GM06990 (cell line): ENCODE data around the gene PKP3.

Experiments
- DNase-seq: peaks from one replicate; pipeline ENCODE4 v3.0.0-alpha.2; 2011; ENCODE audit not compliant: insufficient read length; ENCODE audit errors: extremely low read depth
- H3K27me3 ChIP-seq: replicated peaks from 2 replicates; pipeline ENCODE4 v1.6.0; 2011; ENCODE audit warnings: low read length; ENCODE audit not compliant: control insufficient read depth, insufficient read depth
- H3K36me3 ChIP-seq: 2 replicates; pipeline ENCODE4 v1.5.1; 2011; ENCODE audit warnings: low read length; ENCODE audit not compliant: control insufficient read depth, insufficient read depth
- H3K4me3 ChIP-seq: replicated peaks from 2 replicates; pipeline ENCODE4 v1.5.1; 2011; ENCODE audit warnings: low read depth, mild to moderate bottlenecking, control low read depth, low read length
- TF ChIP-seq, protein P1 (sequence below): IDR thresholded peaks from 2 replicates; pipeline ENCODE4 v1.5.1; 2011; ENCODE audit warnings: low read length, control low read depth, mild to moderate bottlenecking, inconsistent platforms; ENCODE audit not compliant: insufficient read depth, poor library complexity, severe bottlenecking

PKP3 gene

DNA sequence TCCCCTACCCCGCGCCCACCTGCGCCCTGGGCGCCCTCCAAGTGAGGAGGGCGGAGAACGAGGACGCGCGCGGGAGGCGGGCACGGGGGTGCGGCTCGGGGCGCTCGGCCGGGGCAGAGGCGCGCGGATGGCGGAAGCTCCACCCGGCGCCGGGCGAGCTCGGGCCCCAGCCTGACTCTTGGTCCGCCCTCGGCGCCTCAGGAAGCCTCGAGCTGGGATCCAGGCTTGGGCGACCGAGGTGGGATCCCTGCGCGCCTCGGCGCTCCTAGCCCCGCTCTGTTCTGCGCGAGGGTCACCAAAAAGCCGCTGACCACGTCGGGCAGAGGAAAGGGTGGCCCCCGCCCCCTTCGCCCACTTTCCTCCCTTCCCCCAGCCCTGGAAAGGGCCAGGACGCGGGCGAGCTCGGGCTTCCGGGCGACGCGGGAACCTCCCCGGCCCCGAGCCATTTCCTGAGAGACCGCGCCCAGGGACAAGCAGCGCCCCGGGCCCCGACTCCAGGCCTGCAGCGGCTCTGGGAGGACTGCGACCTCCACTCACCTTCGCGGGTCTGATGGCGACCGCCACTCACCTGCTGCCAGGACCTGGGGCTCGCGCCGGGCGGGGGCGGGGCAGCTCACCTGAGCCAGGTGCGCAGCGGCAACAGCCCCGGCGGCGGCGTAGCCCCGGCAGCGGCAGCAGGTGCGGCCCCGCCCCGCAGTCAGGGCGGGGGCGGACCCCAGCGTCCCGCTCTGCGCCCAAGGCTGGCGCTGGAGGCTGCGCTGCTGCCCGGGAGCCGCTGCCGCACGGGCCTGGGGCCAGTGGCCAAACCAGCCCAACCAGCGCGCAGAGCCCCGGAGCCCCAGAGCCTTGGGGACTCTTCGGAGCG, 23.0 kb downstream of the PKP3 start:
- Histone ChIP-seq H3K4me3 (peak overlapping the region; percentile 58), H3K27me3 (no peaks in the 10 kb centered on the region; the same call in 1 of the 2 replicates), H3K36me3 (no peaks in the 10 kb centered on the region)
- no peak for DNase-seq
- TF ChIP-seq, protein P1, sequence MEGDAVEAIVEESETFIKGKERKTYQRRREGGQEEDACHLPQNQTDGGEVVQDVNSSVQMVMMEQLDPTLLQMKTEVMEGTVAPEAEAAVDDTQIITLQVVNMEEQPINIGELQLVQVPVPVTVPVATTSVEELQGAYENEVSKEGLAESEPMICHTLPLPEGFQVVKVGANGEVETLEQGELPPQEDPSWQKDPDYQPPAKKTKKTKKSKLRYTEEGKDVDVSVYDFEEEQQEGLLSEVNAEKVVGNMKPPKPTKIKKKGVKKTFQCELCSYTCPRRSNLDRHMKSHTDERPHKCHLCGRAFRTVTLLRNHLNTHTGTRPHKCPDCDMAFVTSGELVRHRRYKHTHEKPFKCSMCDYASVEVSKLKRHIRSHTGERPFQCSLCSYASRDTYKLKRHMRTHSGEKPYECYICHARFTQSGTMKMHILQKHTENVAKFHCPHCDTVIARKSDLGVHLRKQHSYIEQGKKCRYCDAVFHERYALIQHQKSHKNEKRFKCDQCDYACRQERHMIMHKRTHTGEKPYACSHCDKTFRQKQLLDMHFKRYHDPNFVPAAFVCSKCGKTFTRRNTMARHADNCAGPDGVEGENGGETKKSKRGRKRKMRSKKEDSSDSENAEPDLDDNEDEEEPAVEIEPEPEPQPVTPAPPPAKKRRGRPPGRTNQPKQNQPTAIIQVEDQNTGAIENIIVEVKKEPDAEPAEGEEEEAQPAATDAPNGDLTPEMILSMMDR, result no peak

DNA sequence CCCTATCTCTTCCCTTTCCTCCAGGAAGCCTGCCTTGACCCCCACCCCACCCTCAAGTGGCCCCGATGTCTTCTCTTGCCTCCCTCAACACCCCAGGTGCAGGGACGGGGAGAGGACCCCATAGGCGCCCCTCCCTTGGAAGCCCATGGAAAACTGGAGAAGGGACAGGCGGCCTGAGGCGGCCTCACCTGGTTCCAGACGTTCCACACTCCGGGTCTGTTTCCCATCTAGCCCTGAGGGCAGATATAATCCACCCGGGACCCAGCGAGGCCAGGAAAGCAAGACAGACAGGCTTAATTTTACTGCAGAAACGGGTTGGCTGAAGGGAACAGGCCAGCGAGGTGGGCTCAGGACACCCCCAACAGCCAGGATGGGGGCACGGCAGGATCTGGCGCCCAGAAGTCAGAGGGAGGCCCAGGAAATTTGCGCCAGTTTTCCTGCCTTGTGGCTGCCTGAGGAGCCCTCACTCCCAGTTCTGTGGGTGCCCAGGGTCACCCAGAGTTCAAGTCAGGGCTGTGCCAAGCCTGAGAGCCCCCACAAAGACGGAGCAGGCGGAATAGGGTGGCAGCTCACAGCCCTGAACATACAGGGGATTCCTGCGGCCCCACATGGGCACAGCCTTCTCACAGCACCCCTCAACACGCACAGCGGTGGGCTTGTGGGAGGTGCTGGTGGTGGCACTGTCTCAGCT, 23.8 kb downstream of the PKP3 start:
- no peak overlapping the region for H3K4me3 ChIP-seq

DNA sequence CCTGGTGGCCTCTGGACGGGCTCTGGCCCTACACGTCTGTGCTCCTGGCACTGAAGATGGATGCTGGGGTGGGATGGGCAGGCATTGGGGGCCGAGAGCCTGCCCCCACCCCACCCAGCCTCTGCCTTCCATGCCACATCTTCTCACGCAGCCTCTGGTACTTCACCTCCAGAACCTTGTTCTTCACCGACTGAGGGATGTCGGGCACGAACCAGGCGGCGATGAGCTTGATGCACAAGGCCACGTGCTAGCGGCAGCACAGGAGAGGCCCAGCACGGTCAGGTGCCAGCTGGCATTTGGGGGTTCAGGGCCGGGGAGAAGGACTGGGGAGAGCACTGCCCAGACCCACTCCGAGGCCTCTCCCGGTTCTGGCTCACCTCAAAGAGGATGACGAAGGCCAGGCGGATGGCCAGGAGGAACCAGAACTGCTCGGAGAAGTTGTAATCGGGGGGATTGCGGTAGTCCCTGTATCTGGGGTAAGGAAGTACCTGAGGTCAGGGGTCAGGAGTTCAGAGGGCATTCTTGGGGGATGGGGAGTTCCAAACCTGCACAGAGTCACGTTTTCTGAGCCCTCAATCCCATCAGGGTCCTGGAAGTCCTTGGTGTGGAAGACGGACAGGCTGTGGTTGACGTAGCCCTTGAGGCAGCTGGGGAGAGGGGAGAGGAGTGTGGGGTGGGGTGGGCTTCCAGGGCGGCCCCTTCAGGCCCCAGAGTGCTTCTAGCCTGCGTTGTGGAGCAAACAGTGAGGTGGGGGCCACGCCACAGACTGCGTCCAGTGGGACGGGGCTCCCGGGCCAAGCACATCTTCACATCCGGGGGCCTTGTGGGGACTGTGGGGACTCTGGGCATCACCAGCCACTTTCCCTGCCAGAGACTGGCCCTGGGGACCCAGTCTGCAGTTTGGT, 24.6 kb downstream of the PKP3 start:
- TF ChIP-seq, protein P1, result no peak
- no peak for DNase-seq
- no peaks in the 10 kb centered on the region; the same call in 1 of the 2 replicates for H3K27me3 ChIP-seq
- no peak overlapping the region for H3K4me3 ChIP-seq
- H3K36me3 ChIP-seq, result no peaks in the 10 kb centered on the region

More for the DNA sequence above, 23.8 kb downstream of the PKP3 start:
- DNase-seq, result no peak
- Histone ChIP-seq H3K27me3 (no peaks in the 10 kb centered on the region; the same call in 1 of the 2 replicates), H3K36me3 (no peaks in the 10 kb centered on the region)
- TF ChIP-seq, protein P1, result no peak

DNA sequence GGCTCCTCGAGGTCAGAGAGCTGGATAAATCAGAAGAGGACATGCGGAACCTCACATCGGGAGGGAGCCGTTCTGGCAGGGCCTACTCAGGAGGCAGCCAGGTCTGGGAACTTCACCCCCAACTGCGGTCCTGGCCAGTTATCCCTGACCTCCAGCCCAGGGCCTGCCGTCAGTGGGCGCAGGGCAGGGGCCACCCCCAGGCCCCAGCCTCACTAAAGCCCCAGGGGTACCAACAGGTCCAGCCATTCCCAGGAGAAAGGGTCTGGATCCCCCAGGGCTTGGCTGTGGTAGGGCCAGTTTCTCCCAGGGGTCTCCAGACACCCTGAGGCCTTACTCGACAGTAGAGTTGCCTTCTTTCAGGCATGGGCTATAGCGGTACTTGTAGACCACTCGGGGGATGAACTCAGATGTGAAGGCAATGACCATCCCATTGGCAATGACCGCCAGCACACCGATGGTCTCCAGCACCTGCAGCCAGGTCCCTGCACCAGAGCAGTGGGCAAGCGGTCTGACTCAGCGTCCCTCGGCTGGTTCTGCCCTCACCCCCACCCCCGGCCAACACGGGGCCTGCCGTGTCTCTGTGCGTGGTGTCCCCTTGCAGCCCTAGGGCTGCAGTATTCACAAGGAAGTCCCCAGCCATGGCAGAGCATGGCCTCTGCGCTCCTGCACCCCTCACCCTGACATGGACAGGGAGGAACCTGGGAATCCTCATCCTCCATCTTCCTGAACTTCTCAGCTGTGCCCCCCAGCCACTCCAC, 25.4 kb downstream of the PKP3 start:
- Histone ChIP-seq H3K36me3 (no peaks in the 10 kb centered on the region), H3K27me3 (no peaks in the 10 kb centered on the region; the same call in 1 of the 2 replicates)
- TF ChIP-seq, protein P1, result no peak

More for the DNA sequence above, 25.4 kb downstream of the PKP3 start:
- DNase-seq, result no peak
- no peak overlapping the region for H3K4me3 ChIP-seq
